ENCODE results near the gene SFMBT1. TPM values are rescaled to one million over a fixed set of nuclear protein-coding genes. Genes with fewer than 3 reads are reported as not detected.
A peak's percentile ranks its signal among the peaks of the same experiment; 100 is the strongest.
"Not testable (repeated sequence)": the region's sequence is repeated elsewhere in the genome, so short reads cannot be mapped to it uniquely, and the experiment has no call there.

Gene SFMBT1
- total and polyA plus RNA-seq, 5 donors from 2014 or later: 13.1 to 31.4 (median 16.7) TPM

GRCh38 chr3:53034411-53034810 lies 11.5 kb downstream of the SFMBT1 start:
- H3K27me3 ChIP-seq (ENCODE audit: control insufficient read depth, insufficient read depth, low read length); H3K27ac ChIP-seq (ENCODE audit: insufficient read depth, low read length, poor library complexity, severe bottlenecking); H3K9me3 Mint-ChIP-seq; H3K36me3 ChIP-seq (ENCODE audit: control insufficient read depth, insufficient read depth, low read length); H3K9me3 ChIP-seq (ENCODE audit: control insufficient read depth in 2 of 2, low read length in 2 of 2); H3K27ac Mint-ChIP-seq; DNase-seq; H3K27me3 Mint-ChIP-seq; H3K4me3 ChIP-seq (ENCODE audit: low read depth, low read length); ATAC-seq (ENCODE audit: low read depth in 2 of 2); H3K4me3 Mint-ChIP-seq; H3K36me3 Mint-ChIP-seq: not testable (repeated sequence)
- peaks cover 45% of the 10 kb centered on the region for H3K4me1 ChIP-seq (ENCODE audit: control insufficient read depth, insufficient read depth, low read length, poor library complexity, severe bottlenecking)
- peaks cover 34 to 66% (median 44%) of the 10 kb centered on the region in 4 donors for H3K4me1 Mint-ChIP-seq

DNA sequence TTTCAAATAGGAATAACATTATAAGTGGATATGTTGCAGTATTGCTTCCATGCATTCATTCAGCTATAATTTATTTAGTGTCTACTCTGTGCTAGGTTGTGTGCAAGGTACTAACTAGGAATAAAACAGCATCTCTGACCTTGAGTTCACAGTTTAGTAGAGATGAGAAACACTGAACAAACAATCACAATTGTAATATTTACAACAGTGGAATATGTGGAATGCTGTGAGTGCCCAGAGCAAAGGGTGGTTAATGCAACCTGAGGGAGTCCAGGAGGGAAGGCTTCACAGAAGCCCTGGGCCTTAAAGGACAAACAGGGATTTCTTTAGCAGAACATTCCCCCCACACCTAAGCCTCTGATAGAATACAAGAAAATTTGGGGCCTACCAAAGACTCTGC lies 13.3 kb downstream of the SFMBT1 start:
- no peaks in the 10 kb centered on the region for H3K27me3 Mint-ChIP-seq

DNA sequence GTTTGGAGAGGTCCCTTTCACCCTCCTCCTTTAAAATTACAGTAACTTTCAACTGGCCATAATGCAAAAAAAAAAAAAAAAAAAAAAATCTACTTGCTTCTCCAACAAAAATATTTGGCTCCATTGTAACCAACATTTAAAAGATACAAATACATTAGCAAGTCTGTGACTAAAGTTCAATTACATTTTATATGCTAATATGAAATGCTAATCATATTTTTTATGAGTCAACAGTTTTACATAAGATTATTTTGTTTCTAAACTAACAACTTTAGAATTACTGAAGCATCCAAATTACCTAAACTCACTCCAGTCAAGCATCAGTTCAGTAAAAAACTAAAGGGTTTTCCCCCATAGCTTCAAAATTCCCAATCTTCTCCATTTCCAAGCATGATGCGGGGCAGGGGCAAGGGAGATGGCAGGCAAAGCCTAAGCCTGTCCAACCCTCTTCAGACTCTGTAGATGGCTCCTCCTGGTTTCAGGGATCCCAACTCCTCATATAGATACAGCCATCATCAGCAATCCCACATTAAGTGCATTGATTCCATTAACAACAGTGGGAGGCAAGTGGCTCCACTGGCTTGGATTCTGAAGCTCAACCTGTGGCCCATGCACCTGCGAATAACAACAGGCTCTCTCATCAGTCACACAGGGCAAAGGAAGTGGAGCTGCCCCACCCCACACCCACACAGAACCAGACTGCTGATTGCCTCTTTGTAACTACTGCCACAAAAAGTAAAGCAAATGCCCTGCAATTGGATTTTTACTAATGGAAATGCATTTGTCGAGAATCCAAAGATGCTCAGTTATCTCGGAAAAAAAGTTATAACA lies 15.0 kb downstream of the SFMBT1 start:
- H3K4me1 Mint-ChIP-seq: peaks cover 14 to 51% (median 24%) of the 10 kb centered on the region in 4 donors
- H3K27me3 ChIP-seq (ENCODE audit: control insufficient read depth, insufficient read depth, low read length): no peaks in the 10 kb centered on the region
- peaks cover 35% of the 10 kb centered on the region for H3K4me1 ChIP-seq (ENCODE audit: control insufficient read depth, insufficient read depth, low read length, poor library complexity, severe bottlenecking)
- peak overlapping the region; percentile 86 to 96 (median 94) for H3K27ac Mint-ChIP-seq
- peak overlapping the region; percentile 73 for H3K4me3 ChIP-seq (ENCODE audit: low read depth, low read length)
- H3K36me3 ChIP-seq (ENCODE audit: control insufficient read depth, insufficient read depth, low read length): no peaks in the 10 kb centered on the region
- no peaks in the 10 kb centered on the region for H3K9me3 Mint-ChIP-seq
- peak; percentile 97 to 99 for ATAC-seq (ENCODE audit: low read depth in 2 of 2)
- DNase-seq: peak in 2 of 3 donors; percentile 53 to 87
- H3K27me3 Mint-ChIP-seq: no peaks in the 10 kb centered on the region
- H3K9me3 ChIP-seq (ENCODE audit: control insufficient read depth in 2 of 2, low read length in 2 of 2): no peaks in the 10 kb centered on the region
- no peaks in the 10 kb centered on the region for H3K36me3 Mint-ChIP-seq
- H3K27ac ChIP-seq (ENCODE audit: insufficient read depth, low read length, poor library complexity, severe bottlenecking): peak overlapping the region; percentile 55
- peak overlapping the region in 3 of 4 donors; percentile 0 to 79 (median 75) for H3K4me3 Mint-ChIP-seq

More for the DNA sequence above, 13.3 kb downstream of the SFMBT1 start:
- peaks cover 21 to 56% (median 36%) of the 10 kb centered on the region in 4 donors for H3K4me1 Mint-ChIP-seq
- peaks cover 41% of the 10 kb centered on the region for H3K4me1 ChIP-seq (ENCODE audit: control insufficient read depth, insufficient read depth, low read length, poor library complexity, severe bottlenecking)
- peaks cover 5% of the 10 kb centered on the region for H3K36me3 Mint-ChIP-seq
- H3K27ac Mint-ChIP-seq: peak overlapping the region in 1 of 3 donors; percentile 36
- no peaks in the 10 kb centered on the region for H3K9me3 ChIP-seq (ENCODE audit: control insufficient read depth in 2 of 2, low read length in 2 of 2)
- DNase-seq (no peak), ATAC-seq (ENCODE audit: low read depth in 2 of 2) (no peak)
- no peaks in the 10 kb centered on the region for H3K36me3 ChIP-seq (ENCODE audit: control insufficient read depth, insufficient read depth, low read length)
- no peak overlapping the region for H3K27ac ChIP-seq (ENCODE audit: insufficient read depth, low read length, poor library complexity, severe bottlenecking)
- no peaks in the 10 kb centered on the region for H3K9me3 Mint-ChIP-seq
- peak overlapping the region in 1 of 4 donors; percentile 15 for H3K4me3 Mint-ChIP-seq
- no peaks in the 10 kb centered on the region for H3K27me3 ChIP-seq (ENCODE audit: control insufficient read depth, insufficient read depth, low read length)
- H3K4me3 ChIP-seq (ENCODE audit: low read depth, low read length): no peak overlapping the region

DNA sequence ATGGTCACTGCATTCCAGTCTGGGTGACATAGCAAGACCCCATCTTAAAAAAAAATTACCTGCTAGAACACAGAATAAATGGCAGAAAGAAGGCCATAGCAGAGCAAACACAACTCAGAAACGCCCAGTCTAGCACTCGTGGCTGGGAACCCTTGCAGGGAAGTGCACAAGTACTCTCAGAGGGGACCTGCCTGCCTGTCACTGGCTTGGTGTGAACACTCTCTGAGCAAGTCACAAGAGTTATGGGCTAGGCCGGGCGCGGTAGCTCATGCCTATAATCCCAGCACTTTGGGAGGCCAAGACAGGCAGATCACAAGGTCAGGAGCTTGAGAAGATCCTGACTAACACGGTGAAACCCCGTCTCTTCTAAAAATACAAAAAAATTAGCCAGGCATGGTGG lies 17.2 kb downstream of the SFMBT1 start:
- no peak overlapping the region for H3K4me3 ChIP-seq (ENCODE audit: low read depth, low read length)
- no peaks in the 10 kb centered on the region for H3K36me3 ChIP-seq (ENCODE audit: control insufficient read depth, insufficient read depth, low read length)
- H3K9me3 Mint-ChIP-seq: no peaks in the 10 kb centered on the region
- H3K27me3 ChIP-seq (ENCODE audit: control insufficient read depth, insufficient read depth, low read length): no peaks in the 10 kb centered on the region
- H3K4me1 Mint-ChIP-seq: peaks cover 24 to 49% (median 26%) of the 10 kb centered on the region in 4 donors
- H3K27ac Mint-ChIP-seq: peak overlapping the region in 1 of 3 donors; percentile 81
- no peaks in the 10 kb centered on the region for H3K9me3 ChIP-seq (ENCODE audit: control insufficient read depth in 2 of 2, low read length in 2 of 2)
- H3K4me3 Mint-ChIP-seq: no peak overlapping the region
- H3K27ac ChIP-seq (ENCODE audit: insufficient read depth, low read length, poor library complexity, severe bottlenecking): no peak overlapping the region
- no peak for ATAC-seq (ENCODE audit: low read depth in 2 of 2)
- no peaks in the 10 kb centered on the region for H3K36me3 Mint-ChIP-seq
- DNase-seq: no peak
- peaks cover 25% of the 10 kb centered on the region for H3K4me1 ChIP-seq (ENCODE audit: control insufficient read depth, insufficient read depth, low read length, poor library complexity, severe bottlenecking)
- H3K27me3 Mint-ChIP-seq: peaks cover 4% of the 10 kb centered on the region

- Histone ChIP-seq H3K27ac (ENCODE audit: insufficient read depth, low read length, poor library complexity, severe bottlenecking) (no peak overlapping the region), H3K9me3 (ENCODE audit: control insufficient read depth in 2 of 2, low read length in 2 of 2) (no peaks in the 10 kb centered on the region), H3K4me1 (ENCODE audit: control insufficient read depth, insufficient read depth, low read length, poor library complexity, severe bottlenecking) (peaks cover 33% of the 10 kb centered on the region), H3K36me3 (ENCODE audit: control insufficient read depth, insufficient read depth, low read length) (no peaks in the 10 kb centered on the region), H3K4me3 (ENCODE audit: low read depth, low read length) (no peak overlapping the region), H3K27me3 (ENCODE audit: control insufficient read depth, insufficient read depth, low read length) (no peaks in the 10 kb centered on the region)
- ATAC-seq (ENCODE audit: low read depth in 2 of 2) (no peak), DNase-seq (no peak)
- Mint-ChIP-seq H3K27ac (peak overlapping the region in 1 of 3 donors; percentile 81), H3K27me3 (peaks cover 4% of the 10 kb centered on the region), H3K4me3 (no peak overlapping the region), H3K4me1 (peaks cover 34 to 54% (median 36%) of the 10 kb centered on the region in 4 donors), H3K36me3 (no peaks in the 10 kb centered on the region), H3K9me3 (peaks cover 0 to 1% (median 0%) of the 10 kb centered on the region in 7 donors)
Observed at GRCh38 chr3:53027254-53027844, 18.5 kb downstream of the SFMBT1 start.

DNA sequence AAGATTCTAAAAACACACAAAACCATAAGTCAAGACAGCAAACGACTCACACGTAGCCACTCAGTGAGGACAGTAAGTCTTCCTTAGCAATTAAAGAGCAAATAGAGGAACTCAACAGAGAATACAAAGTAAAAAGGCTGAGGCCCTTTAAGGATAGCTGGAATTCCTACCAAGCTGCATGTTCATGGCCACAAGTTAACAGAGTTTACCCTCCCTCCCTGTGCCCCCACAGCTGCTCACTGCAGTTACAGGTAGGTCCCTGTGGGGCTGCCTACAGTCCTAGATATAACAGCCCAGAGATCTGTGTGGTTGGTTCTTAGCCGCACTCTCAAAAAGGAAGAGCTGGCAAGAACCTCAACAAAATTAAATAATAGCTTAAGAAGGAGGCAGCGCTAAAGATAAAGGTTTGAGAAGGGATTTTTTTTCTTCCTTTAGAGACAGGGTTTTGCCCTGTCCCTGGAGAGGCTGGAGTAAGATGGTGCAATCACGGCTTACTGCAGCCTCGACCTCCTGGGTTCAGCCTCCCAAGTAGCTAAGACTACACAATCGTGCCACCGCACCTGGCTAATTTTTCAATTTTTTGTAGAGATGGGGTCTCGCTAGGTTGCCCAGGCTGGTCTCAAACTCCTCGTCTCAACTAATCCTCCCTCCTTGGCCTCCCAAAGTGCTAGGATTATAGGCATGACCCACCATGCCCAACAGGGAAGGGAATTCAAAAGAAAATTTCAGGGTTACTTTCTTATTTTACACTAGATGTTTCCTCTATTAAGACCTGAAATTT lies 19.3 kb downstream of the SFMBT1 start:
- Mint-ChIP-seq H3K27ac (peak overlapping the region in 1 of 3 donors; percentile 21), H3K36me3 (no peaks in the 10 kb centered on the region), H3K27me3 (peaks cover 4% of the 10 kb centered on the region), H3K4me3 (no peak overlapping the region), H3K9me3 (peaks cover 0 to 1% (median 0%) of the 10 kb centered on the region in 7 donors), H3K4me1 (peaks cover 33 to 53% (median 37%) of the 10 kb centered on the region in 4 donors)
- Histone ChIP-seq H3K27me3 (ENCODE audit: control insufficient read depth, insufficient read depth, low read length) (no peaks in the 10 kb centered on the region), H3K4me3 (ENCODE audit: low read depth, low read length) (no peak overlapping the region), H3K36me3 (ENCODE audit: control insufficient read depth, insufficient read depth, low read length) (no peaks in the 10 kb centered on the region), H3K9me3 (ENCODE audit: control insufficient read depth in 2 of 2, low read length in 2 of 2) (no peaks in the 10 kb centered on the region), H3K4me1 (ENCODE audit: control insufficient read depth, insufficient read depth, low read length, poor library complexity, severe bottlenecking) (peaks cover 28% of the 10 kb centered on the region), H3K27ac (ENCODE audit: insufficient read depth, low read length, poor library complexity, severe bottlenecking) (no peak overlapping the region)
- DNase-seq (no peak), ATAC-seq (ENCODE audit: low read depth in 2 of 2) (no peak)

GRCh38 chr3:53024315-53024714 lies 21.6 kb downstream of the SFMBT1 start:
- Histone ChIP-seq H3K4me1 (ENCODE audit: control insufficient read depth, insufficient read depth, low read length, poor library complexity, severe bottlenecking) (peaks cover 10% of the 10 kb centered on the region), H3K4me3 (ENCODE audit: low read depth, low read length) (no peak overlapping the region), H3K27ac (ENCODE audit: insufficient read depth, low read length, poor library complexity, severe bottlenecking) (no peak overlapping the region), H3K27me3 (ENCODE audit: control insufficient read depth, insufficient read depth, low read length) (no peaks in the 10 kb centered on the region), H3K9me3 (ENCODE audit: control insufficient read depth in 2 of 2, low read length in 2 of 2) (no peaks in the 10 kb centered on the region), H3K36me3 (ENCODE audit: control insufficient read depth, insufficient read depth, low read length) (no peaks in the 10 kb centered on the region)
- DNase-seq (no peak), ATAC-seq (ENCODE audit: low read depth in 2 of 2) (no peak)
- peaks cover 3% of the 10 kb centered on the region for H3K36me3 Mint-ChIP-seq
- H3K27me3 Mint-ChIP-seq: peaks cover 4% of the 10 kb centered on the region
- no peak overlapping the region for H3K27ac Mint-ChIP-seq
- peaks cover 0 to 1% (median 0%) of the 10 kb centered on the region in 7 donors for H3K9me3 Mint-ChIP-seq
- no peak overlapping the region for H3K4me3 Mint-ChIP-seq
- peaks cover 24 to 50% (median 34%) of the 10 kb centered on the region in 4 donors for H3K4me1 Mint-ChIP-seq

Measured in CD4-positive, CD25-positive, alpha-beta regulatory T cell (primary cell).